Stimulated activated CD8-positive, alpha-beta memory T cell treated with anti-CD3 and anti-CD28 coated beads, Interleukin-4, amount 100 ng/mL, for 4 hours (primary cell): ENCODE data around the gene IL6.
"Not testable (repeated sequence)": the region's sequence is repeated elsewhere in the genome, so short reads cannot be mapped to it uniquely, and the experiment has no call there.

ENCODE experiments used
- DNase-seq, 2 donors: peaks; one replicate each; pipeline ENCODE4 v3.0.0-alpha.2; 2020; ENCODE audit warnings: low read depth in 2 of 2, low spot score in 1 of 2

The IL6 gene

GRCh38 chr7:22703978-22704610, 22.9 kb upstream of the IL6 start:
- DNase-seq = not testable (repeated sequence)

GRCh38 chr7:22704722-22705121, 22.3 kb upstream of the IL6 start:
- not testable (repeated sequence) for DNase-seq

- not testable (repeated sequence) for DNase-seq
These were observed 21.1 kb upstream of the IL6 start for GRCh38 chr7:22705874-22706273.

- DNase-seq = not testable (repeated sequence)
These were observed 19.8 kb upstream of the IL6 start for GRCh38 chr7:22707026-22707691.

- DNase-seq = not testable (repeated sequence)
These were observed 18.8 kb upstream of the IL6 start for GRCh38 chr7:22708214-22708613.

GRCh38 chr7:22708677-22709061, 18.3 kb upstream of the IL6 start:
- not testable (repeated sequence) for DNase-seq

GRCh38 chr7:22709062-22709829, 17.8 kb upstream of the IL6 start:
- not testable (repeated sequence) for DNase-seq

- no peak for DNase-seq
These were observed 17.1 kb upstream of the IL6 start for GRCh38 chr7:22709857-22710256.

GRCh38 chr7:22712999-22713398, 14.0 kb upstream of the IL6 start:
- no peak for DNase-seq

GRCh38 chr7:22713463-22713862, 13.5 kb upstream of the IL6 start:
- DNase-seq = no peak

GRCh38 chr7:22715969-22716368, 11.0 kb upstream of the IL6 start:
- no peak for DNase-seq

GRCh38 chr7:22717760-22718159, 9.2 kb upstream of the IL6 start:
- DNase-seq = no peak

- no peak for DNase-seq
These were observed 8.7 kb upstream of the IL6 start for GRCh38 chr7:22718200-22718711.

- no peak for DNase-seq
These were observed 8.0 kb upstream of the IL6 start for GRCh38 chr7:22718911-22719420.

GRCh38 chr7:22720791-22721786, 5.9 kb upstream of the IL6 start:
- DNase-seq = no peak

GRCh38 chr7:22722536-22723180, 4.3 kb upstream of the IL6 start:
- DNase-seq = no peak

GRCh38 chr7:22723181-22723601, 3.8 kb upstream of the IL6 start:
- no peak for DNase-seq

GRCh38 chr7:22723637-22724036, 3.4 kb upstream of the IL6 start:
- DNase-seq = no peak

- no peak for DNase-seq
These were observed 2.1 kb upstream of the IL6 start for GRCh38 chr7:22724861-22725260.

GRCh38 chr7:22725585-22725984, 1.4 kb upstream of the IL6 start:
- no peak for DNase-seq
